ENCODE results near the gene OR13C8.
"Not testable (repeated sequence)": the region's sequence is repeated elsewhere in the genome, so short reads cannot be mapped to it uniquely, and the experiment has no call there.

Gene OR13C8

DNA sequence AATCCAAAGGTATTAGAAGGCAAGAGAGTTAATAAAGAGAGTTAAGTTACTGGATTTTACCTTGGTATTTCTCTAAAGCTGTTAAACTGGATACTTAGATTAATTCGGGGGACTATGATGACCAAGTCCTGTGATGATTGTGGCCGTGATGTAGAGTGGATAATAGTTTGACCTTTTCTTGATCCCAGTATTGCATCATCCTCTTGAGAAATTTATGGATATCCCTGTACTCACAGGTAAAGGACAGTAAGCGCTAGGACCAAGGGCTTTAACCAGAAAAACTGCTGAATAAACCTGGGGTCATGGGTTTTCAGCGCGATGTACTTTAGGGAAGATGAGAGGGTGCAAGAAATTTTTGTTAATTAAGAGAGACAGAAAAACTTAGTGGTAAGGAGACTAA, 8.3 kb downstream of the OR13C8 start:
- H3K27ac ChIP-seq (ENCODE audit: low read length), result no peak overlapping the region
- H3K9me3 ChIP-seq (ENCODE audit: control insufficient read depth, low read depth, low read length), result peaks cover 6% of the 10 kb centered on the region
- H3K36me3 ChIP-seq (ENCODE audit: control insufficient read depth, low read depth, low read length), result no peaks in the 10 kb centered on the region
- H3K4me1 ChIP-seq (ENCODE audit: control insufficient read depth, low read depth, low read length), result no peaks in the 10 kb centered on the region
- H3K4me3 ChIP-seq (ENCODE audit: low read length), result no peak overlapping the region
- H3K27me3 ChIP-seq (ENCODE audit: control insufficient read depth, insufficient read depth, low read length), result no peaks in the 10 kb centered on the region
- H3K9ac ChIP-seq (ENCODE audit: low read length), result no peak overlapping the region

DNA sequence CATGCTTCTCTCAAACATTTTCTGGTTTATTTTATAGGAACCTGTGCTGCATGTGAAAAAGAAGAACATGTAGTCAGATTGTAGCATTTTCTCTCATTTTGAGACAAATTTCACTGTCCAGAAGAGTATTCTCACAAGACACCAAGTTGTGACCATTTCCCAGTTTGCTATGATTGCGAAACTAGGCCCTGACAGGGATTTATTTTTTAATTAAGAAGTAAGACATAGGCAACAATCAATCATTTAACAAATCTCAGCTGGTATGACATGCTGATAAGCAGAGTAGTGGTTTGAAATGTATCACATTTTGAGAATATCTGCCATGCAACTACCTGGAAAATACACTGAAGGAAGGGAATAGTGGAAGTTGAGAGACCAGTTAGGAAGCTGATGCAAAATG, 11.6 kb downstream of the OR13C8 start:
- H3K4me1 ChIP-seq (ENCODE audit: control insufficient read depth, low read depth, low read length), result no peaks in the 10 kb centered on the region
- no peak overlapping the region for H3K27ac ChIP-seq (ENCODE audit: low read length)
- no peaks in the 10 kb centered on the region for H3K27me3 ChIP-seq (ENCODE audit: control insufficient read depth, insufficient read depth, low read length)
- H3K9me3 ChIP-seq (ENCODE audit: control insufficient read depth, low read depth, low read length), result no peaks in the 10 kb centered on the region
- H3K36me3 ChIP-seq (ENCODE audit: control insufficient read depth, low read depth, low read length), result no peaks in the 10 kb centered on the region
- H3K4me3 ChIP-seq (ENCODE audit: low read length), result no peak overlapping the region
- no peak overlapping the region for H3K9ac ChIP-seq (ENCODE audit: low read length)

DNA sequence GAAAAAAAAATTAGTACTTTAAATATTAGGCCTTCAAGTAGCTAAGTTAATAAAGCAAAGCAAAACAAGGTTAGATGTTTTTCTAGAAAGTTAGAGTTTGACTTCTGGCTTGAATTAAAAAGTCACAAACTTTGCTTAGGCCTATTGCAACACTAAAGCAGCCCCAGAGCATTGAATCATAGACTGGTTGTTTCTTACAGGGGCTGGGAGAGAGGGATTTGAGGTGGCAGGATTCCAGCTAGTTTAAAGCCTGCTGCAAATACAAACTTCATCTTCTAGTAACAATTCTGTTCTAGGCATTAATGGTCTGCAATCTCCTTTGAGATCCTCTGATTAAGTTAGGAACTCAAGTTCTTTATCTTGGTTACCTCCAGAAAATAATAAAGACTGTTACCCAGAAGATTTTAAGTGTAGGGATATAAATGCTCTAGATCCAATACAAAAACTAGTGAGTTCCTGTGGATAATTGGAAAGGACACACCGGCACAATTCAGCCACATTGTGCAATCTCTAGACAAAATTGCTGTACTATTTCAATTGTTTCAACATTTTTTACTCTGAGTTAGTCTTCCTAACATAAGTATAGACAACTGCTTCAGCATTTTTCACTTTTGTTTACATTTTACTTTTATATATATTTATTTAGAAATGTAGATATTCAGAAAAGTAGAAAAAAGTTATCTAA, 17.7 kb downstream of the OR13C8 start:
- Histone ChIP-seq H3K27ac (ENCODE audit: low read length) (no peak overlapping the region), H3K9me3 (ENCODE audit: control insufficient read depth, low read depth, low read length) (no peaks in the 10 kb centered on the region), H3K4me1 (ENCODE audit: control insufficient read depth, low read depth, low read length) (no peaks in the 10 kb centered on the region), H3K9ac (ENCODE audit: low read length) (no peak overlapping the region), H3K4me3 (ENCODE audit: low read length) (no peak overlapping the region), H3K27me3 (ENCODE audit: control insufficient read depth, insufficient read depth, low read length) (no peaks in the 10 kb centered on the region), H3K36me3 (ENCODE audit: control insufficient read depth, low read depth, low read length) (no peaks in the 10 kb centered on the region)

DNA sequence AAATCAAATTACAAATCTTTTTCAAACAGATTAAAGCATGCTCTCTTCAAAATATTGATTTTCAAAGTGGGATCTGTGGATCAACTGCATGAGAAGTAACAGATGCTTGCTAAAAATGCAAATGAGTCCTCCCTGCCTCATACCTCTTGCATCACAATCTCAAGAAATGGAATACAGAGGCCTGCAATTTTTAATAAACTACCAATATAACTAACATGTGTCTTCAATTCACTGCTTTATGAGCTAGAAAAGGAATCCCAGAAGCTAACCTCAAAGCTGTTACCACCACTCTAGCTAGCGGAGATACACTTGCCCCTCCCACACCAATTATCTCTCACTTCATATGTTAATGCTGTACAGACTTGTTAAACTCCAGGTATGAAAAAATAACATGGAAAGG, 20.7 kb downstream of the OR13C8 start:
- H3K9ac ChIP-seq (ENCODE audit: low read length), result no peak overlapping the region
- no peaks in the 10 kb centered on the region for H3K36me3 ChIP-seq (ENCODE audit: control insufficient read depth, low read depth, low read length)
- H3K4me3 ChIP-seq (ENCODE audit: low read length), result no peak overlapping the region
- H3K27me3 ChIP-seq (ENCODE audit: control insufficient read depth, insufficient read depth, low read length), result no peaks in the 10 kb centered on the region
- no peaks in the 10 kb centered on the region for H3K9me3 ChIP-seq (ENCODE audit: control insufficient read depth, low read depth, low read length)
- no peaks in the 10 kb centered on the region for H3K4me1 ChIP-seq (ENCODE audit: control insufficient read depth, low read depth, low read length)
- H3K27ac ChIP-seq (ENCODE audit: low read length), result no peak overlapping the region

DNA sequence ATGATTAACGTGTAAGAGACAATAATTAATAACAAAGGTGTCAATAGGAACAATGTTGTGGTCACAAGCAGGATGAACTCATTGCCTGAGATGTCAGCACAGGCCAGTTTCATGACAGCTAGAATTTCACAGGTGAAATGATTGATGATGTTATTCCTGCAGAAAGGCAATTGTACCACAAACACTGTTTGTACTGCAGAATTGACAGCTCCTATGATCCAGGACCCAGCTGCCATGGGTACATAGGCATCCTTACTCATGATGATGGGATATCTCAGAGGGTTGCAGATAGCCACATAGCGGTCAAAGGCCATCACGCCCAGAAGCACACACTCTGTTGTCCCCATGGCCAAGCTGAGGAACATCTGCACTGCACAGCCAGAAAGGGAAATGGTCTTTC, 29.8 kb downstream of the OR13C8 start:
- not testable (repeated sequence) for H3K27ac ChIP-seq (ENCODE audit: low read length); H3K36me3 ChIP-seq (ENCODE audit: control insufficient read depth, low read depth, low read length); H3K4me3 ChIP-seq (ENCODE audit: low read length); H3K4me1 ChIP-seq (ENCODE audit: control insufficient read depth, low read depth, low read length); H3K27me3 ChIP-seq (ENCODE audit: control insufficient read depth, insufficient read depth, low read length); H3K9ac ChIP-seq (ENCODE audit: low read length); H3K9me3 ChIP-seq (ENCODE audit: control insufficient read depth, low read depth, low read length)

DNA sequence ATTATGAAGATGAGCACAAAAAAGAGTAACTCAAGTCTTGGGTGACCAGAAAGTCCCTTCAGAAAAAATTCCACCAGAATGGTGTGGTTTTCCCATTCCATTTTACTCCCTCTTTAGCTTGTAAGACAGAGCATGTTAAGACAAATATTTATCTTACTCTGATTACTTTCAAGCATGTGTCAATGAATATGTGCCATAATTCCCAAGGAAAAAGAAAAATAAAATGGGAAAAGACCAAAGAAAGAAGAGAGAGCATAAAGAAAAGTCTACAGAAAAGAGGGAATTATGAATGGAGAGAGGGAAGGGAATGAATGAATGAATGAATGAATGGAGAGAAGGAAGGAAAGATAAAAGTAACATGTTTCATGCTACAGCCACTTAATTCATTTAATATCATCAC, 30.3 kb downstream of the OR13C8 start, which contains the start of gene OR13C5:
TSS of gene OR13C5 (minus strand) at position 101 of the 400 bp plus-strand sequence. CDS start at position 101, 0 bp downstream.
- not testable (repeated sequence) for H3K9ac ChIP-seq (ENCODE audit: low read length); H3K36me3 ChIP-seq (ENCODE audit: control insufficient read depth, low read depth, low read length); H3K4me3 ChIP-seq (ENCODE audit: low read length); H3K4me1 ChIP-seq (ENCODE audit: control insufficient read depth, low read depth, low read length); H3K27ac ChIP-seq (ENCODE audit: low read length); H3K9me3 ChIP-seq (ENCODE audit: control insufficient read depth, low read depth, low read length); H3K27me3 ChIP-seq (ENCODE audit: control insufficient read depth, insufficient read depth, low read length)

DNA sequence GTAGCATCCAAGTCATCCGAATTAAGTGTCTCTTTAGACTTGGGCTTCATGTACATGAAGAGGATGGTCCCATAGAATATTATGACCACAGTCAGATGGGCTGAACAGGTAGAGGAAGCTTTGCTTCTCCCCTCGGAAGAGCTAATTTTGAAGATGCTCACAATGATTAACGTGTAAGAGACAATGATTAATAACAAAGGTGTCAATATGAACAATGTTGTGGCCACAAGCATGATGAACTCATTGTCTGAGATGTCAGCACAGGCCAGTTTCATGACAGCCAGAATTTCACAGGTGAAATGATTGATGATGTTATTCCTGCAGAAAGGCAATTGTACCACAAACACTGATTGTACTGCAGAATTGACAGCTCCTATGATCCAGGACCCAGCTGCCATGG, 35.8 kb downstream of the OR13C8 start:
- Histone ChIP-seq H3K27ac (ENCODE audit: low read length) (no peak overlapping the region), H3K36me3 (ENCODE audit: control insufficient read depth, low read depth, low read length) (no peaks in the 10 kb centered on the region), H3K4me3 (ENCODE audit: low read length) (no peak overlapping the region), H3K9ac (ENCODE audit: low read length) (no peak overlapping the region), H3K27me3 (ENCODE audit: control insufficient read depth, insufficient read depth, low read length) (no peaks in the 10 kb centered on the region), H3K4me1 (ENCODE audit: control insufficient read depth, low read depth, low read length) (no peaks in the 10 kb centered on the region), H3K9me3 (ENCODE audit: control insufficient read depth, low read depth, low read length) (no peaks in the 10 kb centered on the region)

DNA sequence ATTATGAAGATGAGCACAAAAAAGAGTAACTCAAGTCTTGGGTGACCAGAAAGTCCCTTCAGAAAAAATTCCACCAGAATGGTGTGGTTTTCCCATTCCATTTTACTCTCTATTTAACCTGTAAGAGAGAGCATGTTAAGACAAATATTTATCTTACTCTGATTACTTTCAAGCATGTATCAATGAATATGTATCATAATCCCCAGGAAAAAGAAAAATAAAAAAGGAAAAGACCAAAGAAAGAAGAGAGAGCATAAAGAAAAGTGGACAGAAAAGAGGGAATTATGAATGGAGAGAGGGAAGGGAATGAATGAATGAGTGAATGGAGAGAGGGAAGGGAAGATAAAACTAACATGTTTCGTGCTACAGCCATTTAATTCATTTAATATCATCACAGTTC, 36.6 kb downstream of the OR13C8 start, which contains the start of gene OR13C2:
TSS of gene OR13C2 (minus strand) at position 101 of the 400 bp plus-strand sequence. CDS start at position 101, 0 bp downstream.
- H3K9ac ChIP-seq (ENCODE audit: low read length); H3K9me3 ChIP-seq (ENCODE audit: control insufficient read depth, low read depth, low read length); H3K4me3 ChIP-seq (ENCODE audit: low read length); H3K27ac ChIP-seq (ENCODE audit: low read length); H3K27me3 ChIP-seq (ENCODE audit: control insufficient read depth, insufficient read depth, low read length); H3K36me3 ChIP-seq (ENCODE audit: control insufficient read depth, low read depth, low read length); H3K4me1 ChIP-seq (ENCODE audit: control insufficient read depth, low read depth, low read length): not testable (repeated sequence)

DNA sequence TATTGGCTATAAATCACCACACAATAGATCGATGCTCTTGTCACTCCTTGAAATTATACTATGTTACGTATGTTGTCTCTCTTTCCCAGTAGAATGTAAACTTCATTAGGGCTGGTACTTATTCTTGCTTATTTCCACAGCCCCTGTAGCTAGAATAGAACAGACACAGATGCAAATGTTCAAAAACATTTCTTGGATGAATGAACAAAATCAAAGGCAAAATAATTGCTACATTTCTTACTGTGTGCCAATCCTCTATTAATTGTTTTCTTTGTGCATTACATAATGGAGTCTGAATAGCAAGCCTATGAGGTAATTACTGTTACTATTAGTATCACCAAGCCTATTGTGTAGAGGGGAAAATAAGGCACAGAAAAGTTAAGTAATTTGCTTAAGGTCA, 37.2 kb downstream of the OR13C8 start:
- Histone ChIP-seq H3K4me1 (ENCODE audit: control insufficient read depth, low read depth, low read length) (no peaks in the 10 kb centered on the region), H3K9me3 (ENCODE audit: control insufficient read depth, low read depth, low read length) (no peaks in the 10 kb centered on the region), H3K36me3 (ENCODE audit: control insufficient read depth, low read depth, low read length) (no peaks in the 10 kb centered on the region), H3K27ac (ENCODE audit: low read length) (no peak overlapping the region), H3K27me3 (ENCODE audit: control insufficient read depth, insufficient read depth, low read length) (no peaks in the 10 kb centered on the region), H3K9ac (ENCODE audit: low read length) (no peak overlapping the region), H3K4me3 (ENCODE audit: low read length) (no peak overlapping the region)

DNA sequence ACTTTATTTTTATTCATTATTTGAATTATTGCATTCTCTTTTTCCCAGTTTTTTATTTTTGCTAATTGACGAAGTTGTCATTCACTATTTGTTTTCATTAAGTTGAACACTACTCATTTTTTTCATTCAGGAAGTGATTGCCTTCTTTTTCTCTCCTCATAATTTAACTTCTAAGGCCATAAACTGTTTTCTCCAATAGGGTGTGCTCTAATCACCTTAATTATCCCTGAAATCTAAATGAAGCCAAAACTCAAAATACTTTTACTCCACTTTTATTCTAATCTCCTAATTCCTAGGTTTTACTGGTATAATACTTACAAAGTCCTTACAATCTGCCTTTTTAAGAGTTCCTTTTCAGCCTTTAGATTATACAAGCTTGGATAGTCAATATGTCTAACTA, 39.4 kb downstream of the OR13C8 start:
- H3K4me3 ChIP-seq (ENCODE audit: low read length), result no peak overlapping the region
- H3K9me3 ChIP-seq (ENCODE audit: control insufficient read depth, low read depth, low read length), result no peaks in the 10 kb centered on the region

DNA sequence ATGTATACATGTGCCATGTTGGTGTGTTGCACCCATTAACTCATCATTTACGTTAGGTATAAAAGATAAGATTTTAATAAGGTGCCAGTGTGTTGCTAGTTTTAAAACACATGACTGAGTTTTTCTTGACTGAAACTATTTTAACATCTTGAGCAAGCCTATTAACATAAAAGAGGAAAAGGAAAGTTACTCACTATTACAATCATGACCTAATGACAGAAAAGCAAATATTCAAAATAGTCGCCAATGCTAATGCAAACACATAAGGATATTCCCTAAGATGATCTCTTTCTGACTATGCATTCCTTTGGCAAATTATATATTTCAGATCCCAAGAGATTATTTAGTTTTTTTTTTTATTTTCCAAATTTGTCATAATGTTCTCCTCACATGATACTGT, 42.2 kb downstream of the OR13C8 start:
- no peak overlapping the region for H3K9ac ChIP-seq (ENCODE audit: low read length)
- no peak overlapping the region for H3K27ac ChIP-seq (ENCODE audit: low read length)
- H3K27me3 ChIP-seq (ENCODE audit: control insufficient read depth, insufficient read depth, low read length), result no peaks in the 10 kb centered on the region
- no peaks in the 10 kb centered on the region for H3K4me1 ChIP-seq (ENCODE audit: control insufficient read depth, low read depth, low read length)
- no peak overlapping the region for H3K4me3 ChIP-seq (ENCODE audit: low read length)
- no peaks in the 10 kb centered on the region for H3K36me3 ChIP-seq (ENCODE audit: control insufficient read depth, low read depth, low read length)
- H3K9me3 ChIP-seq (ENCODE audit: control insufficient read depth, low read depth, low read length), result no peaks in the 10 kb centered on the region

More for the DNA sequence above, 39.4 kb downstream of the OR13C8 start:
- H3K4me1 ChIP-seq (ENCODE audit: control insufficient read depth, low read depth, low read length), result no peaks in the 10 kb centered on the region
- H3K9ac ChIP-seq (ENCODE audit: low read length), result no peak overlapping the region
- H3K27me3 ChIP-seq (ENCODE audit: control insufficient read depth, insufficient read depth, low read length), result no peaks in the 10 kb centered on the region
- no peaks in the 10 kb centered on the region for H3K36me3 ChIP-seq (ENCODE audit: control insufficient read depth, low read depth, low read length)
- no peak overlapping the region for H3K27ac ChIP-seq (ENCODE audit: low read length)

DNA sequence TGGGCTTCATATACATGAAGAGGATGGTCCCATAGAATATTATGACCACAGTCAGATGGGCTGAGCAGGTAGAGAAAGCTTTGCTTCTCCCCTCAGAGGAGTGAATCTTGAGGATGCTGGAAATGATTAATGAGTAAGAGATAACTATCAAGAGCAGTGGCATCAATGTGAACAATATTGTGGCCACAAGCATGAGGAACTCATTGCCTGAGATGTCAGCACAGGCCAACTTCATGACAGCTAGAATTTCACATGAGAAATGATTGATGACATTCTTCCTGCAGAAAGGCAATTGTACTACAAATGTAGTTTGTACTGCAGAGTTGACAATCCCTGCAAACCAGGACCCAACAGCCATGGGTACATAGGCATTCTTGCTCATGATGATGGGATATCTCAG, 48.5 kb downstream of the OR13C8 start:
- H3K27me3 ChIP-seq (ENCODE audit: control insufficient read depth, insufficient read depth, low read length), result no peaks in the 10 kb centered on the region

More for the DNA sequence above, 48.5 kb downstream of the OR13C8 start:
- Histone ChIP-seq H3K4me1 (ENCODE audit: control insufficient read depth, low read depth, low read length) (no peaks in the 10 kb centered on the region), H3K4me3 (ENCODE audit: low read length) (no peak overlapping the region), H3K9me3 (ENCODE audit: control insufficient read depth, low read depth, low read length) (no peaks in the 10 kb centered on the region), H3K27ac (ENCODE audit: low read length) (no peak overlapping the region), H3K9ac (ENCODE audit: low read length) (no peak overlapping the region), H3K36me3 (ENCODE audit: control insufficient read depth, low read depth, low read length) (no peaks in the 10 kb centered on the region)
